Erythroblast (primary cell): Measurements from ENCODE around the gene TTLL8.

Source experiments
- GATA1 ChIP-seq: IDR thresholded peaks from 2 replicates; pipeline ENCODE4 v1.6.1; 2011; ENCODE audit warnings: low read depth, mild to moderate bottlenecking, control low read depth, low read length, moderate library complexity
- POLR2A ChIP-seq: IDR thresholded peaks from 2 replicates; pipeline ENCODE4 v1.6.1; 2011; ENCODE audit warnings: mild to moderate bottlenecking, low read length

GRCh38 chr22:50107529-50107928, 49.4 kb upstream of the TTLL8 start:
- TF ChIP-seq POLR2A (no peak), GATA1 (no peak)
